Measurements from ENCODE around the gene POFUT1. TPM values are rescaled to one million over a fixed set of nuclear protein-coding genes. Genes with fewer than 3 reads are reported as not detected.
"Not testable (repeated sequence)": the region's sequence is repeated elsewhere in the genome, so short reads cannot be mapped to it uniquely, and the experiment has no call there.

The POFUT1 gene
- polyA plus RNA-seq, 2 of the 4 experiments (the other 2 are of a cell fraction) = 29.6 to 43.9 TPM

DNA sequence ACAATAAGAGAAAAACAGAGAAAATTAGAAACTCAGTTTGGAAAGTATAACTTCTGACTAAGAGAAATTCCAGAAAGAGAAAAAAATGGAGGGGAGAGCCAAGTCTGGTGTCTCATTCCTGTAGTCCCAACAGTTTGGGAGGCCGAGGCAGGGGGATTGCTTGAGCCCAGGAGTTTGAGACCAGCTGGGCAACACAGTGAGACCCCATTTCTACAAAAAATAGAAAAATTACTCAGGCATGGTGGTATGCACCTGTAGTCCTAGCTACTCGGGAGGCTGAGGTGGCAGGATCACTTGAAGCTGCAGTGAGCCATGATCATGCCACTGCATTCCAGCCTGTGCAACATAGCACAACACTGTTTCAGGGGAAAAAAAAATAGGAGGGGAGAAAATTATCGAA lies 66.7 kb downstream of the POFUT1 start:
- DNase-seq (ENCODE audit: low read depth in 1 of 2, low spot score in 1 of 2) = no peak
- Histone ChIP-seq H3K4me2 (no peak overlapping the region), H3K4me1 (peaks cover 7% of the 10 kb centered on the region; the same call in 2 of the 3 replicates), H3K4me3 (no peak overlapping the region), H3K9me3 (peaks cover 7% of the 10 kb centered on the region; the same call in 1 of the 3 replicates), H3K27ac (no peak overlapping the region)
- WGBS (ENCODE audit: missing lambda C conversion rate) = 62% methylated on average over 3 of the region's 3 CpGs
- FAIRE-seq = no peak
- no peak for ATAC-seq
- TF ChIP-seq NR3C1 (IDR thresholded peaks at IDR 0.05) (no peak), BHLHE40 (IDR thresholded peaks at IDR 0.05; ENCODE audit: low read depth, low read length) (no peak), JUN (IDR thresholded peaks at IDR 0.05) (no peak)
- TF ChIP-seq, protein P1, sequence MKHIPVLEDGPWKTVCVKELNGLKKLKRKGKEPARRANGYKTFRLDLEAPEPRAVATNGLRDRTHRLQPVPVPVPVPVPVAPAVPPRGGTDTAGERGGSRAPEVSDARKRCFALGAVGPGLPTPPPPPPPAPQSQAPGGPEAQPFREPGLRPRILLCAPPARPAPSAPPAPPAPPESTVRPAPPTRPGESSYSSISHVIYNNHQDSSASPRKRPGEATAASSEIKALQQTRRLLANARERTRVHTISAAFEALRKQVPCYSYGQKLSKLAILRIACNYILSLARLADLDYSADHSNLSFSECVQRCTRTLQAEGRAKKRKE (CRISPR knock-in tag; IDR thresholded peaks at IDR 0.05; ENCODE audit: low read depth) = no peak
- POLR2A ChIA-PET = no interaction called here
- CTCF ChIA-PET = no interaction called here

DNA sequence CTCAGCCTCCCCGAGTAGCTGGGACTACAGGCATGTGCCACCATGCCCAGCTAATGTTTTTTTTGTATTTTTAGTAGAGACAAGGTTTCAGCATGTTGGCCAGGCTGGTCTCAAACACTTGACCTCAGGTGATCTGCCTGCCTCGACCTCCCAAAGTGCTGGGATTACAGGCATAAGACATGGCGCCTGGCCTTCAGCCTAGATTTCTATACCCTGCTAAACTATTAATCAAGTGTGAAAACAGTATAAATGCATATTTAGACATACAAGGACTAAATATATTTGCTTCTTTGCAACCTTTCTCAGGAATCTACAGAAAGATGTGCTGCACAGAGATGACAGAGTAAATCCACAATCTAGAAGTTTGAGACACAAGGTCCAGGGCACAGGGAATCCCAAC lies 67.5 kb downstream of the POFUT1 start:
- H3K27ac ChIP-seq; DNase-seq (ENCODE audit: low read depth in 1 of 2, low spot score in 1 of 2); FAIRE-seq; ATAC-seq; H3K4me3 ChIP-seq; H3K4me1 ChIP-seq; H3K9me3 ChIP-seq; CTCF ChIA-PET; POLR2A ChIA-PET; H3K4me2 ChIP-seq: not testable (repeated sequence)
- WGBS (ENCODE audit: missing lambda C conversion rate) = 54% methylated on average over 3 of the region's 3 CpGs

DNA sequence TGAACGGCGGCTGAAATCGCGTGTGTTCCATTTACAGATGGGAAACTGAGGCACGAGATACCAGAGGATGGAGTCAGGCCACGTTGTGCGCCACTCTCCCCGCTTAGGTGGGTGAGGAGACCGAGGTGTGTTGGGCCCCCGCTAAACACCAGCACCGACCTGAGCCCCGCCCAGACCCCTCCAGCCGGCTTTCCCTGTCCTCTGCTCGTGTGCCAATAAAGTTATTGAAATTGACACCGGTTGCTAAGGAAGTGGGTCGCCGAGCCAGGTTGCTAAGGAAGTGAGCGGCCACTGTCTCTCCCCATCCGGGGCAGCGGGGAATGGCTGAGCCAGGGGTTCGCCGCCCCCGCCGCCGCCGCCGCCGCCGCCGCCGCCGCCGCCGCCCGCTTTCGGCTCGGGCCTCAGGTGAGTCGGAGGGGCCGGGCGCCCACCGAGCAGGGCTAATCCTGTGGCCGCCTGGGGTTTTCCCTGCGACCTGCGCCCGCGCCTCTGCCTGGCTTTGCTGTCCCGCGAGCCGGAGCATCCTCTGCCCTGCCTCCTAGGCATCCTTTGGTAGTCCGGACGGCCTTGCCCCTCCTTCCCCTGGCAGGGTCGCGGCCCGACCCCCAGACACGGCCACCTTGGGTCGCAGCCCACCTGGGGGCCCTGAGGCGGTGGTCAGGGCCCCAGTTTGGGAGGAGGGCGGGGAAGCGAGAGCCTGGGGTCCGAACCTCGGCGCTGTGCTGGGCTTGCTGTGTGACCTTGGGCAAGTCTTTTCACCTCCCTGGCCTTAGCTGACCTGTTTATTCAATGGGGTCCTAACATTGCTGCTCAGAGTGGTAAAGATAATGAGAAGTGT lies 69.9 kb downstream of the POFUT1 start, which contains the start of gene KIF3B:
Gene KIF3B (plus strand): TSS at position 291 of the 838 bp plus-strand sequence. CDS start 32,127 bp downstream, outside the sequence.
- peak within 1 kb of the TSS; percentile 89 for H3K4me2 ChIP-seq
- H3K4me3 ChIP-seq = peak within 1 kb of the TSS; percentile 84
- WGBS (ENCODE audit: missing lambda C conversion rate) = 2% methylated on average over 35 of the region's 62 CpGs
- ChIA-PET CTCF (interaction anchor here (1.6 kb wide), 1 partner anchor 12 kb away, joined by 4 read pairs; no protein-coding TSS in a partner anchor), POLR2A (no interaction called here)
- peaks cover 7% of the 10 kb centered on the region; the same call in 2 of the 3 replicates for H3K4me1 ChIP-seq
- H3K27ac ChIP-seq = peak within 1 kb of the TSS; percentile 75 to 91
- TF ChIP-seq, protein P2, sequence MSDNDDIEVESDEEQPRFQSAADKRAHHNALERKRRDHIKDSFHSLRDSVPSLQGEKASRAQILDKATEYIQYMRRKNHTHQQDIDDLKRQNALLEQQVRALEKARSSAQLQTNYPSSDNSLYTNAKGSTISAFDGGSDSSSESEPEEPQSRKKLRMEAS (IDR thresholded peaks at IDR 0.05) = peak; percentile 44; the same call in 1 of the 2 replicates
- TF ChIP-seq JUN (IDR thresholded peaks at IDR 0.05) (peak in 1 of 2 experiments; percentile 65; a peak in 1 of 5 replicates), EHF (CRISPR knock-in tag; IDR thresholded peaks at IDR 0.05) (peak; percentile 64; the same call in 1 of the 2 replicates), ZSCAN20 (CRISPR knock-in tag; IDR thresholded peaks at IDR 0.05) (no peak), MYC (IDR thresholded peaks at IDR 0.05; ENCODE audit: borderline replicate concordance, low read length) (no peak), HOXB5 (CRISPR knock-in tag; IDR thresholded peaks at IDR 0.05) (peak; percentile 52; the same call in 1 of the 2 replicates), POLR2A (IDR thresholded peaks at IDR 0.05; ENCODE audit: low read length) (peak; percentile 24; the same call in 1 of the 2 replicates), ZC3H11A (IDR thresholded peaks at IDR 0.05) (no peak), MAFK (IDR thresholded peaks at IDR 0.05; ENCODE audit: partially characterized antibody) (peak; percentile 12), NPAS2 (CRISPR knock-in tag; IDR thresholded peaks at IDR 0.05; ENCODE audit: borderline replicate concordance) (no peak)
- TF ChIP-seq, protein P3, sequence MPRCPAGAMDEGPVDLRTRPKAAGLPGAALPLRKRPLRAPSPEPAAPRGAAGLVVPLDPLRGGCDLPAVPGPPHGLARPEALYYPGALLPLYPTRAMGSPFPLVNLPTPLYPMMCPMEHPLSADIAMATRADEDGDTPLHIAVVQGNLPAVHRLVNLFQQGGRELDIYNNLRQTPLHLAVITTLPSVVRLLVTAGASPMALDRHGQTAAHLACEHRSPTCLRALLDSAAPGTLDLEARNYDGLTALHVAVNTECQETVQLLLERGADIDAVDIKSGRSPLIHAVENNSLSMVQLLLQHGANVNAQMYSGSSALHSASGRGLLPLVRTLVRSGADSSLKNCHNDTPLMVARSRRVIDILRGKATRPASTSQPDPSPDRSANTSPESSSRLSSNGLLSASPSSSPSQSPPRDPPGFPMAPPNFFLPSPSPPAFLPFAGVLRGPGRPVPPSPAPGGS (IDR thresholded peaks at IDR 0.05) = peak; percentile 58; the same call in 1 of the 3 replicates
- TF ChIP-seq, protein P4, sequence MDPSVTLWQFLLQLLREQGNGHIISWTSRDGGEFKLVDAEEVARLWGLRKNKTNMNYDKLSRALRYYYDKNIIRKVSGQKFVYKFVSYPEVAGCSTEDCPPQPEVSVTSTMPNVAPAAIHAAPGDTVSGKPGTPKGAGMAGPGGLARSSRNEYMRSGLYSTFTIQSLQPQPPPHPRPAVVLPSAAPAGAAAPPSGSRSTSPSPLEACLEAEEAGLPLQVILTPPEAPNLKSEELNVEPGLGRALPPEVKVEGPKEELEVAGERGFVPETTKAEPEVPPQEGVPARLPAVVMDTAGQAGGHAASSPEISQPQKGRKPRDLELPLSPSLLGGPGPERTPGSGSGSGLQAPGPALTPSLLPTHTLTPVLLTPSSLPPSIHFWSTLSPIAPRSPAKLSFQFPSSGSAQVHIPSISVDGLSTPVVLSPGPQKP (IDR thresholded peaks at IDR 0.05; ENCODE audit: low read depth, low read length) = no peak
- TF ChIP-seq, protein P5, sequence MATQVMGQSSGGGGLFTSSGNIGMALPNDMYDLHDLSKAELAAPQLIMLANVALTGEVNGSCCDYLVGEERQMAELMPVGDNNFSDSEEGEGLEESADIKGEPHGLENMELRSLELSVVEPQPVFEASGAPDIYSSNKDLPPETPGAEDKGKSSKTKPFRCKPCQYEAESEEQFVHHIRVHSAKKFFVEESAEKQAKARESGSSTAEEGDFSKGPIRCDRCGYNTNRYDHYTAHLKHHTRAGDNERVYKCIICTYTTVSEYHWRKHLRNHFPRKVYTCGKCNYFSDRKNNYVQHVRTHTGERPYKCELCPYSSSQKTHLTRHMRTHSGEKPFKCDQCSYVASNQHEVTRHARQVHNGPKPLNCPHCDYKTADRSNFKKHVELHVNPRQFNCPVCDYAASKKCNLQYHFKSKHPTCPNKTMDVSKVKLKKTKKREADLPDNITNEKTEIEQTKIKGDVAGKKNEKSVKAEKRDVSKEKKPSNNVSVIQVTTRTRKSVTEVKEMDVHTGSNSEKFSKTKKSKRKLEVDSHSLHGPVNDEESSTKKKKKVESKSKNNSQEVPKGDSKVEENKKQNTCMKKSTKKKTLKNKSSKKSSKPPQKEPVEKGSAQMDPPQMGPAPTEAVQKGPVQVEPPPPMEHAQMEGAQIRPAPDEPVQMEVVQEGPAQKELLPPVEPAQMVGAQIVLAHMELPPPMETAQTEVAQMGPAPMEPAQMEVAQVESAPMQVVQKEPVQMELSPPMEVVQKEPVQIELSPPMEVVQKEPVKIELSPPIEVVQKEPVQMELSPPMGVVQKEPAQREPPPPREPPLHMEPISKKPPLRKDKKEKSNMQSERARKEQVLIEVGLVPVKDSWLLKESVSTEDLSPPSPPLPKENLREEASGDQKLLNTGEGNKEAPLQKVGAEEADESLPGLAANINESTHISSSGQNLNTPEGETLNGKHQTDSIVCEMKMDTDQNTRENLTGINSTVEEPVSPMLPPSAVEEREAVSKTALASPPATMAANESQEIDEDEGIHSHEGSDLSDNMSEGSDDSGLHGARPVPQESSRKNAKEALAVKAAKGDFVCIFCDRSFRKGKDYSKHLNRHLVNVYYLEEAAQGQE (IDR thresholded peaks at IDR 0.05) = peak; percentile 56
- TF ChIP-seq, protein P6, sequence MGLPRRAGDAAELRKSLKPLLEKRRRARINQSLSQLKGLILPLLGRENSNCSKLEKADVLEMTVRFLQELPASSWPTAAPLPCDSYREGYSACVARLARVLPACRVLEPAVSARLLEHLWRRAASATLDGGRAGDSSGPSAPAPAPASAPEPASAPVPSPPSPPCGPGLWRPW (IDR thresholded peaks at IDR 0.05) = no peak
- FAIRE-seq (no peak), ATAC-seq (peak; percentile 98), DNase-seq (ENCODE audit: low read depth in 1 of 2, low spot score in 1 of 2) (peak; percentile 90 to 98)
- H3K9me3 ChIP-seq = peaks cover 7% of the 10 kb centered on the region; the same call in 1 of the 3 replicates

All from A549 (cell line).